Caco-2 (cell line): ENCODE results near the gene LDB2. TPM values are rescaled to one million over a fixed set of nuclear protein-coding genes. Genes with fewer than 3 reads are reported as not detected.

Experiments used
- BruUV-seq: library from RNA; stranded (reverse); fragments of 400-500 nt; replicated peaks from 2 replicates; lab custom pipeline; 2021; lab: Mats Ljungman, UMichigan
- CTCF ChIA-PET: fragments of 300-600 bp; sonication (Branson Sonifier 250); formaldehyde crosslinking; loops from one replicate; lab custom pipeline; 2022; ENCODE audit warnings: antibody characterized with exemption; lab: Charles Lee
- POLR2A ChIA-PET: fragments of 300-600 bp; sonication (Branson Sonifier 250); formaldehyde crosslinking; loops from one replicate; lab custom pipeline; 2022; ENCODE audit warnings: antibody characterized with exemption; lab: Charles Lee
- DNase-seq, 2 experiments: peaks; one replicate each; pipeline versions ENCODE4 v3.0.0 to v3.0.0-alpha.2; 2020 to 2022
- H3K27me3 ChIP-seq: replicated peaks from 2 replicates; pipeline ENCODE4 v1.6.0; 2011; ENCODE audit warnings: low read length; ENCODE audit not compliant: control insufficient read depth, insufficient read depth
- H3K36me3 ChIP-seq: 2 replicates; pipeline ENCODE4 v1.5.1; 2011; ENCODE audit warnings: low read length; ENCODE audit not compliant: control insufficient read depth, insufficient read depth
- H3K4me1 ChIP-seq: fragments of 250-450 bp; sonication (Bioruptor Pico); 2 replicates; pipeline ENCODE4 v1.5.1; 2020; ENCODE audit warnings: mild to moderate bottlenecking
- H3K4me3 ChIP-seq: 2 replicates; pipeline ENCODE4 v1.5.1; 2011; ENCODE audit warnings: low read depth, mild to moderate bottlenecking, control low read depth, low read length
- H3K9me3 ChIP-seq: fragments of 250-450 bp; sonication (Bioruptor Pico); 2 replicates; pipeline ENCODE4 v1.5.1; 2020; ENCODE audit warnings: mild to moderate bottlenecking, moderate library complexity
- H3K27ac Mint-ChIP-seq: one replicate; pipeline ENCODE4 v1.8.0; 2022; ENCODE audit warnings: mixed read lengths; ENCODE audit not compliant: unreplicated experiment
- H3K27me3 Mint-ChIP-seq: one replicate; pipeline ENCODE4 v1.8.0; 2022; ENCODE audit warnings: mixed read lengths; ENCODE audit not compliant: insufficient read depth, unreplicated experiment
- H3K36me3 Mint-ChIP-seq: one replicate; pipeline ENCODE4 v1.8.0; 2022; ENCODE audit warnings: mild to moderate bottlenecking, mixed read lengths; ENCODE audit not compliant: insufficient read depth, unreplicated experiment
- H3K4me1 Mint-ChIP-seq: one replicate; pipeline ENCODE4 v1.8.0; 2022; ENCODE audit warnings: low read depth, mixed read lengths; ENCODE audit not compliant: unreplicated experiment
- H3K4me3 Mint-ChIP-seq: one replicate; pipeline ENCODE4 v1.8.0; 2022; ENCODE audit warnings: mild to moderate bottlenecking, moderate library complexity, mixed read lengths; ENCODE audit not compliant: unreplicated experiment
- H3K9me3 Mint-ChIP-seq: one replicate; pipeline ENCODE4 v1.8.0; 2022; ENCODE audit warnings: mixed read lengths; ENCODE audit not compliant: unreplicated experiment
- CTCF ChIP-seq, 2 experiments: fragments of 200-600 bp in 1 of 2; IDR thresholded peaks; 1 replicate in 1 of 2; 2 replicates in 1 of 2; pipeline versions ENCODE4 v1.5.1 to v1.8.0; 2011 to 2022; ENCODE audit warnings: antibody characterized with exemption in 1 of 2, control low read depth in 1 of 2, inconsistent platforms in 1 of 2, low read depth in 1 of 2, low read length in 1 of 2, mild to moderate bottlenecking in 1 of 2, moderate library complexity in 1 of 2; ENCODE audit not compliant: insufficient read depth in 1 of 2, severe bottlenecking in 1 of 2, unreplicated experiment in 1 of 2
- intact Hi-C: fragments of 100-400 bp; cut with micrococcal nuclease; formaldehyde crosslinking; loops from one replicate; pipeline ENCODE4 v1.10.0; 2022; ENCODE audit not compliant: unreplicated experiment
- total RNA-seq: library from RNA; stranded (reverse); gene quantifications from 2 replicates; pipeline ENCODE4 v1.2.3, GENCODE V29; 2022

Gene LDB2
- total RNA-seq, 1 experiment from 2014 or later: not detected

GRCh38 chr4:16550531-16550930 is 347.9 kb downstream of the LDB2 start:
- Histone ChIP-seq H3K27me3 (no peaks in the 10 kb centered on the region), H3K9me3 (no peaks in the 10 kb centered on the region), H3K4me1 (no peaks in the 10 kb centered on the region), H3K36me3 (no peaks in the 10 kb centered on the region), H3K4me3 (no peak overlapping the region)
- H3K27ac Mint-ChIP-seq: no peak overlapping the region
- CTCF ChIA-PET: no interaction called here
- H3K27me3 Mint-ChIP-seq: peaks cover 12% of the 10 kb centered on the region
- intact Hi-C loops: no loop called here
- no peaks in the 10 kb centered on the region for H3K4me1 Mint-ChIP-seq
- H3K9me3 Mint-ChIP-seq: no peaks in the 10 kb centered on the region
- TF ChIP-seq CTCF (IDR thresholded peaks at IDR 0.05; ENCODE audit: insufficient read depth in 1 of 2, low read depth in 1 of 2, low read length in 1 of 2, severe bottlenecking in 1 of 2, unreplicated experiment in 1 of 2): no peak
- POLR2A ChIA-PET: no interaction called here
- H3K4me3 Mint-ChIP-seq: no peak overlapping the region
- no TSS peak for BruUV-seq
- no peaks in the 10 kb centered on the region for H3K36me3 Mint-ChIP-seq
- no peak for DNase-seq

- Mint-ChIP-seq H3K4me1 (no peaks in the 10 kb centered on the region), H3K27me3 (peaks cover 19% of the 10 kb centered on the region), H3K27ac (no peak overlapping the region), H3K9me3 (no peaks in the 10 kb centered on the region), H3K36me3 (no peaks in the 10 kb centered on the region), H3K4me3 (no peak overlapping the region)
- H3K4me3 ChIP-seq: no peak overlapping the region
- H3K27me3 ChIP-seq: no peaks in the 10 kb centered on the region
- no peaks in the 10 kb centered on the region for H3K9me3 ChIP-seq
- H3K36me3 ChIP-seq: no peaks in the 10 kb centered on the region
- BruUV-seq: no TSS peak
- H3K4me1 ChIP-seq: no peaks in the 10 kb centered on the region
- POLR2A ChIA-PET: no interaction called here
- DNase-seq: no peak
- intact Hi-C loops: no loop called here
- no peak for TF ChIP-seq CTCF (IDR thresholded peaks at IDR 0.05; ENCODE audit: insufficient read depth in 1 of 2, low read depth in 1 of 2, low read length in 1 of 2, severe bottlenecking in 1 of 2, unreplicated experiment in 1 of 2)
- CTCF ChIA-PET: no interaction called here
These were observed 352.8 kb downstream of the LDB2 start for GRCh38 chr4:16545656-16546055.

GRCh38 chr4:16544869-16545268 is 353.6 kb downstream of the LDB2 start:
- H3K27me3 ChIP-seq: no peaks in the 10 kb centered on the region
- Mint-ChIP-seq H3K4me1 (no peaks in the 10 kb centered on the region), H3K9me3 (no peaks in the 10 kb centered on the region), H3K36me3 (no peaks in the 10 kb centered on the region), H3K4me3 (no peak overlapping the region), H3K27ac (no peak overlapping the region), H3K27me3 (peaks cover 19% of the 10 kb centered on the region)
- no peak for TF ChIP-seq CTCF (IDR thresholded peaks at IDR 0.05; ENCODE audit: insufficient read depth in 1 of 2, low read depth in 1 of 2, low read length in 1 of 2, severe bottlenecking in 1 of 2, unreplicated experiment in 1 of 2)
- H3K4me3 ChIP-seq: no peak overlapping the region
- ChIA-PET POLR2A (no interaction called here), CTCF (no interaction called here)
- no peak for DNase-seq
- H3K9me3 ChIP-seq: no peaks in the 10 kb centered on the region
- intact Hi-C loops: no loop called here
- no TSS peak for BruUV-seq
- H3K36me3 ChIP-seq: no peaks in the 10 kb centered on the region
- no peaks in the 10 kb centered on the region for H3K4me1 ChIP-seq
